Body of pancreas (tissue), 4 donors: ENCODE results near the gene SPOCK1. TPM values are rescaled to one million over a fixed set of nuclear protein-coding genes. Genes with fewer than 3 reads are reported as not detected.
A peak's percentile ranks its signal among the peaks of the same experiment; 100 is the strongest.

Experiments
- ATAC-seq: fragments of 150-250 bp; one replicate; pipeline ENCODE4 v1.9.1; 2016
- DNase-seq, 4 donors: peaks; one replicate each; pipeline ENCODE4 v3.0.0-alpha.2; 2019
- H3K27ac ChIP-seq, 4 donors: fragments of 200-600 bp; sonication (generic); 1 replicate in 3 of 4; 2 replicates in 1 of 4; pipeline versions ENCODE4 v1.5.1 to v1.6.1; 2016 to 2019; ENCODE audit warnings: mild to moderate bottlenecking in 1 of 4, mixed read lengths in 1 of 4, moderate library complexity in 1 of 4
- H3K27me3 ChIP-seq, 2 donors: fragments of 200-600 bp; sonication (generic); one replicate each; pipeline ENCODE4 v1.6.0; 2016; ENCODE audit warnings: mild to moderate bottlenecking in 1 of 2
- H3K36me3 ChIP-seq, 2 donors: fragments of 200-600 bp; sonication (generic); replicated peaks in 1 of 2; 2 replicates each; pipeline ENCODE4 v1.5.1; 2016; ENCODE audit warnings: low read depth in 2 of 2; ENCODE audit not compliant: insufficient read depth in 1 of 2
- H3K4me1 ChIP-seq: fragments of 200-600 bp; sonication (generic); one replicate; pipeline ENCODE4 v1.6.0; 2016
- H3K4me3 ChIP-seq, 2 donors: fragments of 200-600 bp; sonication (generic); 1 replicate in 1 of 2; 2 replicates in 1 of 2; pipeline ENCODE4 v1.5.1; 2016 to 2019
- H3K9me3 ChIP-seq, 3 donors: fragments of 200-600 bp; sonication (generic); 1 replicate in 2 of 3; 2 replicates in 1 of 3; pipeline ENCODE4 v1.5.1; 2016
- CTCF ChIP-seq, 7 experiments: fragments of 450-650 bp in 4 of 7; fragments of 200-600 bp in 3 of 7; sonication (generic) in 3 of 7; IDR thresholded peaks; one replicate each; pipeline ENCODE4 v1.5.1; 2016 to 2019; ENCODE audit warnings: antibody characterized with exemption in 7 of 7
- POLR2A ChIP-seq, 3 donors: fragments of 450-650 bp; IDR thresholded peaks; one replicate each; pipeline ENCODE4 v1.6.1; 2016; ENCODE audit warnings: antibody characterized with exemption in 3 of 3, mild to moderate bottlenecking in 2 of 3
- WGBS, 2 donors: methylation state at CpG; one replicate each; pipeline ENCODE4 v1.1.5; 2017; 5-methylcytosine and 5-hydroxymethylcytosine counted together
- intact Hi-C: fragments of 100-400 bp; cut with DNase I; formaldehyde crosslinking; loops from one replicate; pipeline ENCODE4 v1.15.1; 2023
- total RNA-seq, 2 donors: library from RNA; depleted of rRNA; stranded (reverse); fragments of >200 nt; gene quantifications; one replicate each; pipeline ENCODE4 v1.1.0, GENCODE V29; 2016

Gene SPOCK1
- total RNA-seq, 2 donors from 2014 or later = 22.4 to 30.6 TPM

DNA sequence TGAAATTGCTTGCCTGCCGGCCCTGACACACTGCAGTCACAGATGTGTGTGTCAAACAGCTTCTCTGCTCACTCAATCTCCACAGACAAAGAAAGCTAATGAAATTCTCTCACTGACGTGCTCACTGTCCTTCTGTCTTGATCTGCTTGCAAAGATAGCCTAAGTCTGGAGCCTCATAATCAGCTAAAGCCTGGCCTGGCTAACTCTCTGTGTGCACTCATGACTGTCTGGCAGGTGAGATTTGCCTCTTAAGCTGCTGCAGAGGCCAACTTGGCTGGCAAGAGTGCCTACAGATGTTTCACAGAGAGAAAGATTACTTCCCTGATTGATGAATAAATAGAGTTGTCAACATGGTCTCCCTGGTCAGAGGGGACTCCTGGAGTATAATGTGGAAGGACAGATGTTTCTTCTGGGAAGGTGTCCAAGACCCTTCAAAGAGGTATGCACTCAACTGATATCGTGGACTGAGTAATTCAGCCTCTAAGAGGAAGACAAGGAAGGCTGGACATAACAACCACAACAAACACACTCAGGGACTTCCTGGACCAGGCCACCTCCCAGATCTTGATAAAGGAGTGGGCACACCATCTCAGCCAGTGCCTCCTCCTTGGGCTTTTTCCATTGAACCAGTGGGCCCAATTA is 362.0 kb downstream of the SPOCK1 start:
- ATAC-seq (peak; percentile 40), DNase-seq (peak in 2 of 4 donors; percentile 6 to 42)
- intact Hi-C loops = no loop called here
- H3K27ac ChIP-seq = no peak overlapping the region
- H3K4me1 ChIP-seq = peaks cover 12% of the 10 kb centered on the region
- no peaks in the 10 kb centered on the region for H3K36me3 ChIP-seq
- H3K4me3 ChIP-seq = no peak overlapping the region
- no peak for TF ChIP-seq CTCF (IDR thresholded peaks at IDR 0.05)
- no peak for TF ChIP-seq POLR2A (IDR thresholded peaks at IDR 0.05)
- no peaks in the 10 kb centered on the region for H3K9me3 ChIP-seq
- WGBS, 2 donors = 41 to 52% methylated on average over 3 of the region's 3 CpGs
- H3K27me3 ChIP-seq = no peaks in the 10 kb centered on the region

DNA sequence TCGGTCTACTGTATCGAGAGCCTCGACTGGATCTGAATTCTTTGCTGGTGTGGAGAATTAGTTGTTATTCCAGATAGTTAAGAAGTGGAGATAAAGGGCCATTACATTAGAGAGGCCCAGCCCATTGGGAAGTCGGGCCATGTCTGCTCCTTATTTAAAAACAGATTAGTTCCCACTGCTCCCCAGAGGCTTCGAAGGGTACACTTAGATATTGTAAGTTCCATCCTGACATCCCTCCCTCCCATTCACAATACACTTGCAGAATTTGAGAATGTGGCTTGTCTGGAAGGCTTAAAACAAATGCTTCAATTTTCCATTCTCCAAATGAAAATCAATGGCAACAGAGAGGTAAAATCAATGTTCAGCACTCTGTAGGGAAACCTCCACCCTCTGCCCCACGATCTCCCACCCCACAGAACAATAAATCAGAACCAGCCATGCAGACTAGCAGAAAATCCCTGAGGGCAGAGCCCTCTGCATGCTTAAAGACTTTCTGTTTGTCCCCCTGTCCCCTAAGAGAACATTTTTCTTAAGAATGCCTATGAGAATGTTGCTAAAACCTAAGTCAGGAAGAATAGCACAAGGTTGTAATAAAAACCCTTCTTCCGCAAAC is 364.1 kb downstream of the SPOCK1 start:
- H3K27ac ChIP-seq = no peak overlapping the region
- no peaks in the 10 kb centered on the region for H3K27me3 ChIP-seq
- 68 to 84% methylated on average over 7 of the region's 7 CpGs for WGBS, 2 donors
- no peaks in the 10 kb centered on the region for H3K9me3 ChIP-seq
- DNase-seq (no peak), ATAC-seq (no peak)
- peaks cover 6% of the 10 kb centered on the region for H3K4me1 ChIP-seq
- no peak overlapping the region for H3K4me3 ChIP-seq
- no peak for TF ChIP-seq POLR2A (IDR thresholded peaks at IDR 0.05)
- TF ChIP-seq CTCF (IDR thresholded peaks at IDR 0.05) = no peak
- H3K36me3 ChIP-seq = no peaks in the 10 kb centered on the region
- intact Hi-C loops = no loop called here

DNA sequence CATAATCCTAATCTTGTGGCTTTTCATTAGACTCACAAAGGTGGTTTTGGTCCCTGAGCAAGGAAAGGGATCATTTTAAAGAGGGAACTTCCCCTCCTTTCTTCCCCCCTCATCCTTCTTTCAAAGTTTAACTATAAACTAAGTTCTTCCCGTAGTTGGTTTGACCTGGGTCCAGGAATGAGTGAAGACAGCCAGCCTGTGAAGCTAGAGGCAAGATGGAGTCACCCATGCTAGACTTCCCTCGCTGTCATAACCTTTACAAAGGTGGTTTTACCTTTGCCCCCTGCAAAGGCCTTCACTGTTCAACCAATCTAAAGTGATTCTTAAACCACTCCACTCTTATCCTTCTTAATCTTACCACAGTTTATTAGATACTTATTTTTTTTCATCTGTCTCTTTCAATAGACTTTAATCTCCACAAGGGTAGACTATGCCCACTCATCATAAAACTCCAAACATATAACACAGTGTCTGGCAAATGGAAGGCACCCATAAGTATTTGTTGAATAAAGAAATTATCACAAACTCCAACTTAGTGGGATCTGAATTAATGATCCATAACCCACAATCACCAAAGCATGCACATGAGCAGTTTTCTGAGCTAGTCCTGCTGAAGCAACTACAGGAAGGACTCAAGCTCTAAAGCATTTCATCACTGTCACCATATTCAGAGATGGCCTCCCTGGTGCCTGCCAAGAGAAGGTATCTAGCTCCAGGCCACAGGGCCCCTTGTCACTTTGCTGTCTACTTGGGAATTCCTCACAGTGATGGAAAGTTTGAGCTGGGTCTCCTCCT is 369.0 kb downstream of the SPOCK1 start:
- Histone ChIP-seq H3K4me3 (no peak overlapping the region), H3K27ac (no peak overlapping the region), H3K9me3 (no peaks in the 10 kb centered on the region), H3K4me1 (peaks cover 14% of the 10 kb centered on the region), H3K27me3 (no peaks in the 10 kb centered on the region), H3K36me3 (no peaks in the 10 kb centered on the region)
- TF ChIP-seq CTCF (IDR thresholded peaks at IDR 0.05) (no peak), POLR2A (IDR thresholded peaks at IDR 0.05) (no peak)
- intact Hi-C loops = no loop called here
- 81 to 91% methylated on average over 2 of the region's 2 CpGs for WGBS, 2 donors
- DNase-seq (no peak), ATAC-seq (no peak)

DNA sequence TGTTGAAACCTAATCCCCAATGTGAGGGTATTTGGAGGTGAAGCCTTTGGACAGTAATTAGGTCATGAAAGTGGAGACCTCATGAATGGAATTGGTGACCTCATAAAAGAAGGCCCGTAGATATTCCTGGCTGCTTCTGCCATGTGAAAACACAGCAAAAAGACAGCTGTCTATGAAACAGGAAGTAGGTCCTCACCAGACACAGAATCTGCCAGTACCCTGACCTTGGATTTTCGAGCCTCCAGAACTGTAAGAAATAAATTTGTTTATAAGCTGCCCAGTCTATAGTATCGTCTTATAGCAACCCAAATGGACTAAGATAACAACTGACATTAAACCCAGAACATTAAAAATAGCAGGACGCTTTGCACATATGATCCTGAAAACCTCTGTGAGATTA is 371.1 kb downstream of the SPOCK1 start:
- intact Hi-C loops = no loop called here
- 14 to 21% methylated on average over 4 of the region's 4 CpGs for WGBS, 2 donors

More for the DNA sequence above, 371.1 kb downstream of the SPOCK1 start:
- Histone ChIP-seq H3K27me3 (no peaks in the 10 kb centered on the region), H3K4me1 (peaks cover 16% of the 10 kb centered on the region), H3K36me3 (no peaks in the 10 kb centered on the region), H3K9me3 (no peaks in the 10 kb centered on the region), H3K4me3 (no peak overlapping the region), H3K27ac (peak overlapping the region in 3 of 4 donors; percentile 22 to 49 (median 35))
- TF ChIP-seq CTCF (IDR thresholded peaks at IDR 0.05) (no peak), POLR2A (IDR thresholded peaks at IDR 0.05) (no peak)
- ATAC-seq (peak; percentile 87), DNase-seq (peak; percentile 39 to 70 (median 65))
